ENCODE data around the gene FCN3.

DNA sequence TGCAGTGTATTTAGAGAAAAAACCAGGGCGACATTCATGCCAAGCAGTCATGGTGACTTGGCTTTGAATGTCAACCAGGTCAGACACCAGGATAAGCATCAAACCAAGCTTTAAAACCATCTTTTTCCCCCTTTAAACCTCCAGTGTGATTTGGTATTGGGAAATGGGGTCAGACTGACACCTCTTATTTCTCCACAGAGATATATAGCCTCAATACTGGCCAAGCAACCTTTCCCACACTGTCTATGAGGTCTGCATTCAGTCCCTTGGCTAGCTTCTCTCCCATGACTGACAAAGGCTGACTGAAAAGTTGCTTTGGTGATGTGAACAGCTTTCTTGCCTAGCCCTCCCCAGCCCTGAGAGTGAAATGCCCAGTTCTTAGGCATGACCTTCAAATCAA is 39.5 kb upstream of the FCN3 start:
- TF ChIP-seq, protein P1, sequence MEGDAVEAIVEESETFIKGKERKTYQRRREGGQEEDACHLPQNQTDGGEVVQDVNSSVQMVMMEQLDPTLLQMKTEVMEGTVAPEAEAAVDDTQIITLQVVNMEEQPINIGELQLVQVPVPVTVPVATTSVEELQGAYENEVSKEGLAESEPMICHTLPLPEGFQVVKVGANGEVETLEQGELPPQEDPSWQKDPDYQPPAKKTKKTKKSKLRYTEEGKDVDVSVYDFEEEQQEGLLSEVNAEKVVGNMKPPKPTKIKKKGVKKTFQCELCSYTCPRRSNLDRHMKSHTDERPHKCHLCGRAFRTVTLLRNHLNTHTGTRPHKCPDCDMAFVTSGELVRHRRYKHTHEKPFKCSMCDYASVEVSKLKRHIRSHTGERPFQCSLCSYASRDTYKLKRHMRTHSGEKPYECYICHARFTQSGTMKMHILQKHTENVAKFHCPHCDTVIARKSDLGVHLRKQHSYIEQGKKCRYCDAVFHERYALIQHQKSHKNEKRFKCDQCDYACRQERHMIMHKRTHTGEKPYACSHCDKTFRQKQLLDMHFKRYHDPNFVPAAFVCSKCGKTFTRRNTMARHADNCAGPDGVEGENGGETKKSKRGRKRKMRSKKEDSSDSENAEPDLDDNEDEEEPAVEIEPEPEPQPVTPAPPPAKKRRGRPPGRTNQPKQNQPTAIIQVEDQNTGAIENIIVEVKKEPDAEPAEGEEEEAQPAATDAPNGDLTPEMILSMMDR (IDR thresholded peaks at IDR 0.05; ENCODE audit: insufficient read depth, low read length, poor library complexity, severe bottlenecking) = no peak
- no peak for TF ChIP-seq EZH2phosphoT487 (conservative IDR thresholded peaks at IDR 0.05; ENCODE audit: low read length)

Measured in SU-DHL-6 (cell line).